GDM1 (cell line): ENCODE data around the gene ATAD3A.
A peak's percentile ranks its signal among the peaks of the same experiment; 100 is the strongest.
"Not testable (repeated sequence)": the region's sequence is repeated elsewhere in the genome, so short reads cannot be mapped to it uniquely, and the experiment has no call there.

Experiments
- DNase-seq: peaks from one replicate; lab custom pipeline; 2025; lab: John Stamatoyannopoulos, UW

ATAD3A gene

GRCh38 chr1:1511533-1512285, at the start of gene ATAD3A:
Gene ATAD3A, plus strand, starts transcription at chr1:1512162. Its CDS starts 107 bp downstream, at chr1:1512269.
- peak; percentile 98 for DNase-seq

GRCh38 chr1:1462318-1462966, 49.5 kb upstream of the ATAD3A start:
- no peak for DNase-seq

- no peak for DNase-seq
Measured at GRCh38 chr1:1463312-1463711, 48.6 kb upstream of the ATAD3A start.

- DNase-seq, result not testable (repeated sequence)
Measured at GRCh38 chr1:1468196-1468985, 43.6 kb upstream of the ATAD3A start.

- DNase-seq, result no peak
Measured at GRCh38 chr1:1470626-1471388, 41.2 kb upstream of the ATAD3A start.

GRCh38 chr1:1471389-1472052, 40.4 kb upstream of the ATAD3A start, which contains the start of gene ATAD3B:
Gene ATAD3B, plus strand, starts transcription at chr1:1471765. Its CDS starts 120 bp downstream, at chr1:1471885.
- DNase-seq, result peak; percentile 88

GRCh38 chr1:1472053-1472876, 39.7 kb upstream of the ATAD3A start:
- not testable (repeated sequence) for DNase-seq

- peak; percentile 9 for DNase-seq
Measured at GRCh38 chr1:1476011-1476410, 36.0 kb upstream of the ATAD3A start.

- no peak for DNase-seq
Measured at GRCh38 chr1:1477206-1477605, 34.8 kb upstream of the ATAD3A start.

- DNase-seq, result no peak
Measured at GRCh38 chr1:1479547-1480487, 32.1 kb upstream of the ATAD3A start.

GRCh38 chr1:1480488-1480867, 31.5 kb upstream of the ATAD3A start:
- DNase-seq, result not testable (repeated sequence)

GRCh38 chr1:1481811-1482210, 30.2 kb upstream of the ATAD3A start:
- not testable (repeated sequence) for DNase-seq

- no peak for DNase-seq
Measured at GRCh38 chr1:1482856-1483255, 29.1 kb upstream of the ATAD3A start.

GRCh38 chr1:1483714-1484113, 28.2 kb upstream of the ATAD3A start:
- DNase-seq, result no peak

- not testable (repeated sequence) for DNase-seq
Measured at GRCh38 chr1:1484976-1485750, 26.8 kb upstream of the ATAD3A start.

GRCh38 chr1:1485755-1486317, 26.1 kb upstream of the ATAD3A start:
- DNase-seq, result not testable (repeated sequence)

GRCh38 chr1:1487701-1488100, 24.3 kb upstream of the ATAD3A start:
- DNase-seq, result no peak

GRCh38 chr1:1489231-1489630, 22.7 kb upstream of the ATAD3A start:
- DNase-seq, result no peak
